Osteoblast (primary cell): ENCODE data around the gene SUSD3. TPM values are rescaled to one million over a fixed set of nuclear protein-coding genes. Genes with fewer than 3 reads are reported as not detected.

Source experiments
- DNase-seq: peaks from one replicate; pipeline ENCODE4 v3.0.0; 2011; ENCODE audit warnings: low spot score, mixed read lengths; ENCODE audit not compliant: insufficient read length; ENCODE audit errors: missing footprints
- H2AFZ ChIP-seq: 2 replicates; pipeline ENCODE4 v1.6.0; 2011; ENCODE audit warnings: mild to moderate bottlenecking, low read length
- H3K27ac ChIP-seq: 2 replicates; pipeline ENCODE4 v1.5.1; 2011; ENCODE audit warnings: mild to moderate bottlenecking, low read depth, low read length, moderate library complexity
- H3K27me3 ChIP-seq: 2 replicates; pipeline ENCODE4 v1.6.0; 2012; ENCODE audit warnings: mild to moderate bottlenecking, control low read depth, inconsistent platforms, low read length, moderate library complexity; ENCODE audit not compliant: insufficient read depth
- H3K36me3 ChIP-seq: 2 replicates; pipeline ENCODE4 v1.5.1; 2011; ENCODE audit warnings: mild to moderate bottlenecking, low read length, control low read depth, moderate library complexity; ENCODE audit not compliant: insufficient read depth
- H3K4me1 ChIP-seq: 2 replicates; pipeline ENCODE4 v1.5.1; 2011; ENCODE audit warnings: mild to moderate bottlenecking, low read length, control low read depth, moderate library complexity; ENCODE audit not compliant: insufficient read depth
- H3K4me2 ChIP-seq: 2 replicates; pipeline ENCODE4 v1.6.0; 2011; ENCODE audit warnings: mild to moderate bottlenecking, low read length; ENCODE audit not compliant: insufficient read depth
- H3K4me3 ChIP-seq: fragments of 200-600 bp; sonication (generic); 3 replicates; pipeline ENCODE4 v1.5.1; 2012; ENCODE audit warnings: mild to moderate bottlenecking, low read length, inconsistent platforms; ENCODE audit not compliant: insufficient read depth
- H3K79me2 ChIP-seq: 2 replicates; pipeline ENCODE4 v1.6.0; 2012; ENCODE audit warnings: mild to moderate bottlenecking, low read length, control low read depth, inconsistent platforms; ENCODE audit not compliant: insufficient read depth
- H3K9me3 ChIP-seq: 2 replicates; pipeline ENCODE4 v1.5.1; 2011; ENCODE audit warnings: low read depth, low read length, control low read depth
- H4K20me1 ChIP-seq: 2 replicates; pipeline ENCODE4 v1.6.0; 2012; ENCODE audit warnings: mild to moderate bottlenecking, low read length, control low read depth; ENCODE audit not compliant: insufficient read depth
- total RNA-seq: library from RNA; depleted of rRNA; stranded (reverse); fragments of >200 nt; gene quantifications from 2 replicates; pipeline ENCODE4 v1.2.3, GENCODE V29; 2012
- TF ChIP-seq, protein P1 (sequence below): IDR thresholded peaks from 2 replicates; pipeline ENCODE4 v1.5.1; 2011; ENCODE audit warnings: mild to moderate bottlenecking, low read depth, low read length, moderate library complexity; ENCODE audit errors: extremely low read depth

Gene SUSD3
- total RNA-seq, 1 donor = 0.36 TPM

DNA sequence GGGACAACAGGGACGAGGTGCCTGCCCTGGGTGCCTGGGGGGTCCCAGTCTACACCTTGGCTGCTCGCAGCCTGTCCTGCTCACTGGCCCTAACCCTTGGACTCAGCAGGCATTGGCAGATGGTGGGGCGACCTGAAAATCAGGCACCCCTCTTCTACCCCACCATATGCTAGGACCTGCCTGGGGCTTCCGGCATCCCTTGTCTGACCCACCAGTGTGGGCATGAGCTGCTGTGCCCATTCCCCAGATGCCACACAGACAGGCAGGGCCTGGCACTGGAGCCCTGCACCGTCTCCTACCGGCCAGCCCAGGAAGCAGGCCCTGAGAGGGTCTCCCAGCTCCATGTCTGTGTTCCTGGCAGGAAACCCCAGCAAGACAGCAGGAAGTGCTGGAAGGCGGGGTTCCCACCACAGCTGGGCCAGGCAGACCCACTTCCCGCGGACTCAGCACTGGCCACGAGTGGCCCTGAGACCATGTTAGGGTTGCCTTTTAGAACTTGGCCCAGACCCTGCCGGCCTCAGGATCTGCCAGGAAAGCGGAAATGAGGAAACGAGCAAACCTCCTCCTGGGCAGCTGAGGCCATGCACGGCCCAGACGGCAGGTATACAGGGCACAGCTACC is 72.5 kb downstream of the SUSD3 start:
- Histone ChIP-seq H4K20me1 (peaks cover 43% of the 10 kb centered on the region), H3K9me3 (no peaks in the 10 kb centered on the region), H3K79me2 (peaks cover 44% of the 10 kb centered on the region), H3K4me2 (no peak overlapping the region), H3K27me3 (no peaks in the 10 kb centered on the region), H3K4me3 (no peak overlapping the region), H3K4me1 (peaks cover 19% of the 10 kb centered on the region), H3K27ac (no peak overlapping the region), H2AFZ (no peak overlapping the region), H3K36me3 (no peaks in the 10 kb centered on the region)
- TF ChIP-seq, protein P1, sequence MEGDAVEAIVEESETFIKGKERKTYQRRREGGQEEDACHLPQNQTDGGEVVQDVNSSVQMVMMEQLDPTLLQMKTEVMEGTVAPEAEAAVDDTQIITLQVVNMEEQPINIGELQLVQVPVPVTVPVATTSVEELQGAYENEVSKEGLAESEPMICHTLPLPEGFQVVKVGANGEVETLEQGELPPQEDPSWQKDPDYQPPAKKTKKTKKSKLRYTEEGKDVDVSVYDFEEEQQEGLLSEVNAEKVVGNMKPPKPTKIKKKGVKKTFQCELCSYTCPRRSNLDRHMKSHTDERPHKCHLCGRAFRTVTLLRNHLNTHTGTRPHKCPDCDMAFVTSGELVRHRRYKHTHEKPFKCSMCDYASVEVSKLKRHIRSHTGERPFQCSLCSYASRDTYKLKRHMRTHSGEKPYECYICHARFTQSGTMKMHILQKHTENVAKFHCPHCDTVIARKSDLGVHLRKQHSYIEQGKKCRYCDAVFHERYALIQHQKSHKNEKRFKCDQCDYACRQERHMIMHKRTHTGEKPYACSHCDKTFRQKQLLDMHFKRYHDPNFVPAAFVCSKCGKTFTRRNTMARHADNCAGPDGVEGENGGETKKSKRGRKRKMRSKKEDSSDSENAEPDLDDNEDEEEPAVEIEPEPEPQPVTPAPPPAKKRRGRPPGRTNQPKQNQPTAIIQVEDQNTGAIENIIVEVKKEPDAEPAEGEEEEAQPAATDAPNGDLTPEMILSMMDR = no peak
- peak; percentile 81 for DNase-seq

DNA sequence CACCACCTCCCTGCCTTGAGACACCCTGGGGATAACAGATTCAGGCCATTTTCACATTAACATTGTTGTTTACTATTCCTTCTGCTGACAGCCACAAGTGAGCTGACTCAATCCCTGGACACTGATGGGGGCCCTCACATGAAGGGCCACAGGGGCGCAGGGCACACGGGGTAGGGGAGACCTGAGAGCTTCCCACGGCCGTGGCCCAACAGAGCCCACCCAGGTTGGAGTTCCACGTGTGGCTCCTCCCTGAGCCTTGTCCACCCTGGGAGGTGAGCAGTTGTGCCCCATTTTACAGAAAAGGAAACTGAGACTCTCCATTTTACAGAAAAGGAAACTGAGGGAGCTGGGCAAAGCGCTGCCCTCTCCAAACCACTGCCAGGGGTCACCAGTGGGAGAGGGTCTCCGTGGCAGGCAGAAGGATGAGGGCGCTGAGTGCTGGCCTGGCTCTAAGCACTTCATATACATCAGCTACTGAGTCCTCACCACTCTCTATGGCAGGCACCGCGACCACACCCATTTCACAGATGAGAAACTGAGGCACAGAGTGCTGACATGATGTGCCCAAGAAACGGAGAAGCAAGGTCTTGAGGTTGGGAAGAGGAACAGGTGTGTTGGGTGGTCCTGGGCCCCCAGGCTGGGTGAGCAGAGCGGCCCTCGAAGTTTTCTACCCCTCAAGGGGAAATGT is 73.2 kb downstream of the SUSD3 start:
- no peaks in the 10 kb centered on the region for H3K9me3 ChIP-seq
- peak; percentile 31 for DNase-seq
- TF ChIP-seq, protein P1 = no peak
- no peaks in the 10 kb centered on the region for H3K27me3 ChIP-seq
- no peak overlapping the region for H3K4me2 ChIP-seq
- H4K20me1 ChIP-seq = peaks cover 42% of the 10 kb centered on the region
- peaks cover 19% of the 10 kb centered on the region for H3K4me1 ChIP-seq
- H3K4me3 ChIP-seq = no peak overlapping the region
- H2AFZ ChIP-seq = no peak overlapping the region
- no peak overlapping the region for H3K27ac ChIP-seq
- H3K79me2 ChIP-seq = peaks cover 42% of the 10 kb centered on the region
- H3K36me3 ChIP-seq = no peaks in the 10 kb centered on the region

DNA sequence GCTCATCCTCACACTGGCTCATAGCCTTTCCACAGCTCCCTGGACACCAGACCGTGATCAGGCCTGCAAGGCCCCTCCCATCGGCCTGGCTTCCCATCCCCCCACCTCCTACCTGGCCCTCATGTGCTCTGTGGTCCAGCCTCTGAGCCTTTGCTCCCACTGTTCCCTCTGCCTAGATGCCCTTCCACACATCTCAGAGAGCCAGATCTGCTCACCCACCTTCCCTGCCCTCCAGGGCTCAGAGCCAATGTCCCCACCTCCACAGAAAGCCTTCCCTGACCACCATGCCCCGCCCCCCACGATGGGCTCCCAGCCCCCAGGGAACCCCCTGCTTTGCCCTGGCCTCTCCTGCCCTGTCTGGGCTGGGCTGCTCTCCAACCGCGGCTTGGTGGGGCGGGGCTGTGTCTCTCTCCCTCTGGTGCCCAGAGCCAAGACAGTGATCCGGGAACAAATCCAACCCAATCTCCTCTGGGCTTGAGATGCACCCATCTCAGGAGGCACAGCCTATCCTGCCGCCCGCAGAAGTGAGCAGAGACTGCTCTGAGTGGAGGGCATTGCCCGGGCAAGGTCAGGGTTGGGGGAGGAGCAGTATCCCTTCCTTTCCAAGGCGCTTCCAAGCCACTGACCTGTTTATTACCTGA is 73.9 kb downstream of the SUSD3 start:
- Histone ChIP-seq H3K79me2 (peaks cover 36% of the 10 kb centered on the region), H3K9me3 (no peaks in the 10 kb centered on the region), H3K27me3 (no peaks in the 10 kb centered on the region), H3K4me2 (peak overlapping the region; percentile 94), H3K4me3 (peak overlapping the region; percentile 82), H4K20me1 (peaks cover 35% of the 10 kb centered on the region), H3K36me3 (no peaks in the 10 kb centered on the region), H3K27ac (peak overlapping the region; percentile 96), H3K4me1 (peaks cover 19% of the 10 kb centered on the region), H2AFZ (peak overlapping the region; percentile 42)
- DNase-seq = peak; percentile 96
- TF ChIP-seq, protein P1 = no peak
